Measurements from ENCODE around the gene C1orf210.

GRCh38 chr1:43303471-43304313 lies 18.3 kb upstream of the C1orf210 start:
- TF ChIP-seq SNAPC5 (CRISPR knock-in tag; IDR thresholded peaks at IDR 0.05) = no peak
- TF ChIP-seq ZKSCAN1 (IDR thresholded peaks at IDR 0.05; ENCODE audit: low read depth, low read length) = no peak
- no peak for TF ChIP-seq CTCF (IDR thresholded peaks at IDR 0.05 in 2 of 3, conservative IDR thresholded peaks at IDR 0.05 in 1 of 3; ENCODE audit: insufficient read depth in 2 of 3, low read depth in 1 of 3, low read length in 3 of 3)
- TF ChIP-seq ZSCAN29 (IDR thresholded peaks at IDR 0.05) = no peak
- no peak for TF ChIP-seq CREB1 (IDR thresholded peaks at IDR 0.05)
- TF ChIP-seq CREB1 (CRISPR knock-in tag; IDR thresholded peaks at IDR 0.05) = no peak
- no peak for TF ChIP-seq CC2D1A (IDR thresholded peaks at IDR 0.05)
- TF ChIP-seq RAD21 (CRISPR knock-in tag; conservative IDR thresholded peaks at IDR 0.05 in 1 of 2, IDR thresholded peaks at IDR 0.05 in 1 of 2) = no peak
